ENCODE data around the gene CTIF.

DNA sequence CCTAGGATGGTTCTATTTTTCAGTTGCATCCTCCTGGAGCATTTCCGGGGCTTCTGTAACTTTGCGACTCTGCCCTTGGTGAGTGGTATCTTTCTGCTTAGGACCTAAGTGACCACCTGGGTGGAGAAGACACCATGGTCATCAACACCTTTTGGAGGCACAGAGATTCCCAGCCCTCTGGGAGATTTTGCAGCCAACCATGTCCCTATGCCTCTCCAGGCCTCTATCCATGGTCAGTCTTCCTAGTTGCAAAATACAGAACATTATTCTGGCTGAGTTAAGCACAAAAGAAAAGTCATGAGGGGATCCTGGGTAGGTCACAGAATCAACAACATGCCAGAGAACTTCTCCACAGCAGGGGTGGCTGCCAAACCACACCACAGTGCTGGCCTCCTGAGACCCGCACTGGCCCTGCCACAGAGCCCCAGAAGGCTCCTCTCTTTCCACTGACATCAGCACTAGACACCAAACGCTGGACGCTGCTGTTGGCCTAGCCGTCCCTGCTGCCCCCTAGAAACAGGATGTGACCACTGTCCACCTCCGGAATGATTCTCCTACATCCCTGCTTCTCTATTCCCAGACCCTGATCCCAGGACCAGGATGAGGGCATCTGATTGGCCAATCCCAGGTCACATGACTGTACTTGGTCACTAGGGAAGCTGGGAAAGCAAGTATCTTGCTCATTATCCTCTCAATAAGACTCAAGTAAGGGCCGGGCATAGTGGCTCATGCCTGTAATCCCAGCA, 364.2 kb downstream of the CTIF start:
- TF ChIP-seq EZH2 (IDR thresholded peaks at IDR 0.05; ENCODE audit: low read length, unreplicated experiment) (no peak), EZH2phosphoT487 (IDR thresholded peaks at IDR 0.05; ENCODE audit: borderline replicate concordance, low read length) (no peak)
- TF ChIP-seq, protein P1, sequence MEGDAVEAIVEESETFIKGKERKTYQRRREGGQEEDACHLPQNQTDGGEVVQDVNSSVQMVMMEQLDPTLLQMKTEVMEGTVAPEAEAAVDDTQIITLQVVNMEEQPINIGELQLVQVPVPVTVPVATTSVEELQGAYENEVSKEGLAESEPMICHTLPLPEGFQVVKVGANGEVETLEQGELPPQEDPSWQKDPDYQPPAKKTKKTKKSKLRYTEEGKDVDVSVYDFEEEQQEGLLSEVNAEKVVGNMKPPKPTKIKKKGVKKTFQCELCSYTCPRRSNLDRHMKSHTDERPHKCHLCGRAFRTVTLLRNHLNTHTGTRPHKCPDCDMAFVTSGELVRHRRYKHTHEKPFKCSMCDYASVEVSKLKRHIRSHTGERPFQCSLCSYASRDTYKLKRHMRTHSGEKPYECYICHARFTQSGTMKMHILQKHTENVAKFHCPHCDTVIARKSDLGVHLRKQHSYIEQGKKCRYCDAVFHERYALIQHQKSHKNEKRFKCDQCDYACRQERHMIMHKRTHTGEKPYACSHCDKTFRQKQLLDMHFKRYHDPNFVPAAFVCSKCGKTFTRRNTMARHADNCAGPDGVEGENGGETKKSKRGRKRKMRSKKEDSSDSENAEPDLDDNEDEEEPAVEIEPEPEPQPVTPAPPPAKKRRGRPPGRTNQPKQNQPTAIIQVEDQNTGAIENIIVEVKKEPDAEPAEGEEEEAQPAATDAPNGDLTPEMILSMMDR (conservative IDR thresholded peaks at IDR 0.05; ENCODE audit: low read depth, low read length), result no peak
